Measurements from ENCODE around the gene ST8SIA5. TPM values are rescaled to one million over a fixed set of nuclear protein-coding genes. Genes with fewer than 3 reads are reported as not detected.

ST8SIA5 gene
- total and polyA plus RNA-seq, 8 donors = 0.09 to 0.43 (median 0.27) TPM

GRCh38 chr18:46734981-46735380, 21.9 kb downstream of the ST8SIA5 start:
- intact Hi-C loops (cut with DNase I) = no loop called here
- TF ChIP-seq, protein P1, sequence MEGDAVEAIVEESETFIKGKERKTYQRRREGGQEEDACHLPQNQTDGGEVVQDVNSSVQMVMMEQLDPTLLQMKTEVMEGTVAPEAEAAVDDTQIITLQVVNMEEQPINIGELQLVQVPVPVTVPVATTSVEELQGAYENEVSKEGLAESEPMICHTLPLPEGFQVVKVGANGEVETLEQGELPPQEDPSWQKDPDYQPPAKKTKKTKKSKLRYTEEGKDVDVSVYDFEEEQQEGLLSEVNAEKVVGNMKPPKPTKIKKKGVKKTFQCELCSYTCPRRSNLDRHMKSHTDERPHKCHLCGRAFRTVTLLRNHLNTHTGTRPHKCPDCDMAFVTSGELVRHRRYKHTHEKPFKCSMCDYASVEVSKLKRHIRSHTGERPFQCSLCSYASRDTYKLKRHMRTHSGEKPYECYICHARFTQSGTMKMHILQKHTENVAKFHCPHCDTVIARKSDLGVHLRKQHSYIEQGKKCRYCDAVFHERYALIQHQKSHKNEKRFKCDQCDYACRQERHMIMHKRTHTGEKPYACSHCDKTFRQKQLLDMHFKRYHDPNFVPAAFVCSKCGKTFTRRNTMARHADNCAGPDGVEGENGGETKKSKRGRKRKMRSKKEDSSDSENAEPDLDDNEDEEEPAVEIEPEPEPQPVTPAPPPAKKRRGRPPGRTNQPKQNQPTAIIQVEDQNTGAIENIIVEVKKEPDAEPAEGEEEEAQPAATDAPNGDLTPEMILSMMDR (IDR thresholded peaks at IDR 0.05) = no peak
- ATAC-seq = no peak
- peaks cover 0 to 18% of the 10 kb centered on the region in 2 donors for H3K9me3 ChIP-seq
- no peaks in the 10 kb centered on the region for H3K4me1 ChIP-seq
- H3K27ac ChIP-seq = no peak overlapping the region
- peaks cover 0 to 6% of the 10 kb centered on the region in 2 donors for H3K27me3 ChIP-seq
- DNase-seq = no peak
- H3K36me3 ChIP-seq = no peaks in the 10 kb centered on the region
- H3K4me3 ChIP-seq = no peak overlapping the region

DNA sequence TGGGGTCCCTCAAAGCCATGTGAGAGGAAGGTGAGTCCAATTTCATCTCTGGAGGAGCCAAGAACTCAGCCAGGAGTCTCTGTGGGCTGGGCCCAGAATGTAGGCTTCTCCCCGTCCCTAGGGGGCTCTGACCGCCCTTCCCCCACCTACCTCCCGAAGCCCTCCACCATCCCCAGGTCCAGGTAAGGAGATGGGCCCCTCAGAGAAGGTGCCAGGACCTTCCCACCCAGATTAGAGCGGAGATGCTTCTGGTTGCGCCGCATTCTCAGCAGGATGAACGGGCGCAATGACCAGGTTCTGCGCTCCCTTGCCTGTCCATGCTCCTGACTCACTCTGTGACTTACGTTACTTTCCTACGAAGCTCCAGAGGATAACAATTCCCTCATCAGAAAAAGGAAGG, 23.0 kb downstream of the ST8SIA5 start:
- Histone ChIP-seq H3K27ac (no peak overlapping the region), H3K27me3 (peaks cover 0 to under 1% of the 10 kb centered on the region in 2 donors), H3K4me3 (no peak overlapping the region), H3K4me1 (no peaks in the 10 kb centered on the region), H3K36me3 (no peaks in the 10 kb centered on the region), H3K9me3 (peaks cover 0 to 29% of the 10 kb centered on the region in 2 donors)
- intact Hi-C loops (cut with DNase I) = no loop called here
- no peak for ATAC-seq
- TF ChIP-seq, protein P1 (IDR thresholded peaks at IDR 0.05) = no peak
- no peak for DNase-seq

- no peak overlapping the region for H3K27ac ChIP-seq
- intact Hi-C loops (cut with DNase I) = no loop called here
- peaks cover 0 to 32% of the 10 kb centered on the region in 2 donors for H3K9me3 ChIP-seq
- no peak overlapping the region for H3K4me3 ChIP-seq
- no peaks in the 10 kb centered on the region for H3K36me3 ChIP-seq
- H3K27me3 ChIP-seq = no peaks in the 10 kb centered on the region
- no peaks in the 10 kb centered on the region for H3K4me1 ChIP-seq
- DNase-seq (no peak), ATAC-seq (no peak)
- TF ChIP-seq, protein P1 (IDR thresholded peaks at IDR 0.05) = no peak
Observed at GRCh38 chr18:46732801-46733200, 24.1 kb downstream of the ST8SIA5 start.

DNA sequence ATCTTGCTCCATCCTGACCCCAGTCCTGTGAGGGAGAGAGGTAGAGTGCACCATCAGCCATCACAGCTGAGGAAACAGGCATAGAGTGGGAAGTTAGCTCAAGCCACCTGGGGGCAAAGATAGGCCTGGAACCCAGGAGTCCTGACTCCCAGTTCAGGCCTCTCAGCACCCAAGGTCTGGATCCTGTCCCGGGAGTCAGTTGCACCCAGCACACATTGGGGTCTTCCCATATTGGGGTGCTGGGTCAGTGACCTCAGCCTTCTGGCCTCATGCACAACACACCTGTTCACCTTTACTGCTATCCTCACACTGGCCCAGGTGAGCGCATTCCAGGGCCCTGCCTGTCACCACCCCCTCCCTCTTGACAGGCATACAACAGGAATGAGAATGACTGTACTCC, 24.7 kb downstream of the ST8SIA5 start:
- H3K27ac ChIP-seq = no peak overlapping the region
- intact Hi-C loops (cut with DNase I) = no loop called here

GRCh38 chr18:46731316-46731715, 25.5 kb downstream of the ST8SIA5 start:
- ATAC-seq = no peak
- no peaks in the 10 kb centered on the region for H3K27me3 ChIP-seq
- intact Hi-C loops (cut with DNase I) = no loop called here

More for the DNA sequence above, 24.7 kb downstream of the ST8SIA5 start:
- no peak overlapping the region for H3K4me3 ChIP-seq
- no peaks in the 10 kb centered on the region for H3K36me3 ChIP-seq
- peaks cover 0 to 32% of the 10 kb centered on the region in 2 donors for H3K9me3 ChIP-seq
- H3K4me1 ChIP-seq = no peaks in the 10 kb centered on the region
- TF ChIP-seq, protein P1 (IDR thresholded peaks at IDR 0.05) = no peak
- DNase-seq (no peak), ATAC-seq (no peak)
- no peaks in the 10 kb centered on the region for H3K27me3 ChIP-seq

More at GRCh38 chr18:46731316-46731715, 25.5 kb downstream of the ST8SIA5 start:
- no peak overlapping the region for H3K4me3 ChIP-seq
- DNase-seq = no peak
- no peaks in the 10 kb centered on the region for H3K4me1 ChIP-seq
- TF ChIP-seq, protein P1 (IDR thresholded peaks at IDR 0.05) = no peak
- H3K27ac ChIP-seq = no peak overlapping the region
- H3K9me3 ChIP-seq = peaks cover 0 to 32% of the 10 kb centered on the region in 2 donors
- no peaks in the 10 kb centered on the region for H3K36me3 ChIP-seq
